Stimulated activated CD4-positive, alpha-beta T cell treated with anti-CD3 and anti-CD28 coated beads, Interleukin-4, amount 100 ng/mL, for 4 hours (primary cell): ENCODE measurements around the gene PCBD1.
A peak's percentile ranks its signal among the peaks of the same experiment; 100 is the strongest.

Source experiments
- DNase-seq, 2 experiments: peaks; one replicate each; pipeline ENCODE4 v3.0.0-alpha.2; 2020

PCBD1 gene

DNA sequence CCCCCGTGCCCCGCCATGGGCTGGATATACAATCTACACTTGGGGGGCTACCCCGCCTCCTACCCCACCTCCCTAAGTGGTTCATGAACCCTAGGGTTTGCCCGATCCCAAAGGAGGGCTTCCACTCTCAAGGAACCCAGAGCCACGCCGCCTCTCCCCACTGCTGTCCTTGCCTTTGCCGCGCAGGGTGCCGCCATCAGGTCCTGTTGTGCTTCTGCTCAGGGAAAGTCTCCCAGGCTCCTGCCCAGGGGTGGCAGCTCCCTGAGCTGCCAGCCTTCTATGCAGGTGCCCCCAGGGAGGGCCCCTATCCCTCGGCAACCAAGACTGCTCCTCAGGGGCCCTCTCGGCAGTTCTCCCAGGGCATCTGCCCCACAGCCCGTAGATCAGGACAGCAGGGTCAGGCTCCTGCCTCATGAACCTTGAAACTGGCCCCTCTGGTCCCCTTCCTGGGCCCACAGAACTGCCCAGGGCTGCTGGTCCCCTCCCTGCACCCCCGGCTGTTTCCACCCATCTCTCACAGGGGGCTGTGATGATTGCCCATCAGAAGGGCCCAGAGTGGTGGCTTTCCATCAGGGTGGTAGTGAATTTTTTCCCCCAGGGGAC lies 13.0 kb upstream of the PCBD1 start:
- no peak for DNase-seq

DNA sequence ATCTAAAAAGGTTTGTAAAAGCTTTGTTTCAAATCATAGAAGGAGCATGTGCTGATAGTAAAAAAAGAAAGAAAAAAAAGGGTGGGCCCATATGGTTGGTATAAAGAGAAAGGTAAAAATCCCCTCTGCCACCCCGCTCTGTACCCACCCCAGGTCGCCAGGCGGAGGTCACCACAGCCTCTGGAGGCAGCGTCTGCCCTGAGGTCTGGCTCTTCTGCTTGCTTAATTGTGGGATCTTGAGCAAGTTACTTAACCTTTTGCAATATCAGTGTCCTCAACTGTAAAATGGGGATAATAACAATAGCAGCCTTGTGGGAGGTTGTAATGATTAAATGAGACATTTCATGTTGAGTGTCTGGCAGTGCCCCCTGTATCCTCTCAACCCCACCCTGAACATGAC lies 10.7 kb upstream of the PCBD1 start:
- no peak for DNase-seq

DNA sequence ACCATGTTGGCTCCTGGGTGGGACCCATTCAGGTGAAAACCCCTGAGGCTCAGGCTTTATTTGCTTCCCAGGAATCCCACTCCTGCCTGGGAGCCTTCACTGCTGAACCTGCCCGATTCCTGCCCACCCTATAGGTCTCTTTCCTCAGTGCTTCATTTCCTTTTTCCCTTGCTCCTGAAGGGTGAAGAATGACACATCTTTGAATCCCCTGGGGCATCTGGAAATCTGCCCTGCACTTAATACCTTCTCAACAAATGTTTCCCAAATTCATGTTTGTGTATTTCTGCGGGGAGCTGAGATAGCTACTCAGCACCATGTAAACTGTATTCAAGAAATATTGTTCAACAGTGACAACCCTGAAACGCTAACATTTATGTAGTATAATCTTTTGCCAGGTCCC lies 10.3 kb upstream of the PCBD1 start:
- no peak for DNase-seq

DNA sequence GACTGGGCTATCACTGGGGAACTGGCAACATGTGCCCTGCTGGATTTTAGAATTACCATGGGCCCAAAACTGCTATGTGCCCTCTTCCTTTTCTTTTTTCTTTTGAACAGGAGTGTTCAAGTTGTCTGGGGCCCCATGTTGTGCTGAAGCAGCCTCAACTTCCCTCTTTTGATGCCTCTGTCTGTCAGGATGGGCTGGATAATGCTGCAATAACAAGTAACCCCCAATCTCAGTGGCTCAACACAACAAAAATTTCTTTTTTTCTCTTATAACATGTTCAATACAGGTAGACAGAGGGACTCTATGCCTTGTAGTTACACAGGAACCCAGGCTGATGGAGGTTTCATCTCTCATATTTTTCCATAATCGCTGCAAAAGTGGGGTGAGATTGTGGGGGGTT lies 8.2 kb upstream of the PCBD1 start:
- DNase-seq = no peak

DNA sequence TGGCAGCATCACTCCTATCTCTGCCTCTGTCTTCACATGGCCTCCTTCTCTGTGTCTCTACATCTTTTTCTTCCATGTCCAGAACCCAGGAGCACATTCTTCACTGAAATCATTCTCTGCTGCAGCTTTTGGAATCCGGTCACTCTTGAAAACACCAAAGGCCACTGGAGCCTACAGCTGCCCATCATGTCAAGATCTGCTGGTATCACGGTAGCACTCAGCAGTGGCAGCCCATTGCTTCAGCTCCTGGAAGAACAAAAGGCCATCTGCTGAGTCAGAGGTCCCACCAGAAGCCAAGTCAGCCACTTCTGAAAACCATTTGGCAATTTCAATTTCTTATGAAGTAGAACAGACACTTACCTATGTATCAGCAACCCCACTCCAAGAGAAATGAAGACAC lies 6.1 kb upstream of the PCBD1 start:
- no peak for DNase-seq

DNA sequence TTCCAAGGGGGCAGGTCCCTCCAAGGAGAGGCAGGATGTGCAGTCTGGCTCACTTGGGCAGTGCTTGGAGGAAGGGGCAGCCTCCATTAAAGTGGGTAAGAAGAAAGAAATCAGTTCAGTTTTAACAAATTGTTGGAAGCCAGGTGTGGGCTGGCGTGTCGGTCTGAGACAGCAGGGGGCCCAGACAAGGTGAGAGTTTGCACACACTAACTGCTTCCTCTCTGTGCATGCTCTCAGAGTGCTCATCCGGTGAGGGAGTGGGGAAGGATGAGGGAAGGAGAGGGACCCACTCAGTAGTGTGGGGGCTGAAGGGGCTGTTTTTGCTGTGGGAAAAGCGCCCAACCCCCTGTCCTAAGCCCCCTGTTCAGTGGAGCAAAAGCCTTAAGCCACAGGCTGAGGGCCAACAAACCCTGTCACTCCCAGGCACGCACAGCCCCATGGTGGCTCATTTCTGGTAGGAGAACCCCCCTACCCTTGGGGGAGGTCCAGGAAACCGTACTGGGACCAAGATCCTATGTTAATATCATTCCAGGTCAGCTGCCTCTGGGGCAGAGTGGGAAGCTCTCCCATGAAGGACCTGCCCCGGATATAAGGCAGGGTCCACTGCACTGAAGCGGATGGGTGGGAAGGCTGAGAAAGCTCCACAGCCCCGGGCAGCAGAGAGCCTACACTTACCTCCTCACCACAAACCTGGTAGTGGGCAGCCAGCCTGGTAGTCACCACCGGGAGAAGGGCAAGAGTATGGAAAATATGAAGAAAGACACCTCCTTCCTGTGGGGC lies 5.1 kb upstream of the PCBD1 start:
- no peak for DNase-seq

DNA sequence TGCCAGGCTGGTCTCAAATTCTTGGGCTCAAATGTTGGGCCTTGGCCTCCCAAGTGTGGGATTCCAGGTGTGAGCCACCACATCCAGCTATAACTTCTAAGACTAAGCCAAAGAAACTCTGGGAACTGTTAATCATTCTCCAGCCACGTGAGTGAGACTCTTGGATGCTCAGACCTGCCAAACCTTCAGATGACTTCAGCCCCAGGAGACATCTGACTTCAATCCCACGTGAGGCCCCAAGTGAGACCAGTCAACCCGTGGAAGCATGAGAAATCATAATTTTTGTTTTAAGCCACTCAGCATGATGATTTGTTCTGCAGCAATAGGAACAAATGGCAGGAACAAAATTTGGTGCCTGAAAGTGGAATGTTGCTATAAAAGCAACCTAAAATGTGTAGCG lies 4.3 kb upstream of the PCBD1 start:
- DNase-seq = no peak

DNA sequence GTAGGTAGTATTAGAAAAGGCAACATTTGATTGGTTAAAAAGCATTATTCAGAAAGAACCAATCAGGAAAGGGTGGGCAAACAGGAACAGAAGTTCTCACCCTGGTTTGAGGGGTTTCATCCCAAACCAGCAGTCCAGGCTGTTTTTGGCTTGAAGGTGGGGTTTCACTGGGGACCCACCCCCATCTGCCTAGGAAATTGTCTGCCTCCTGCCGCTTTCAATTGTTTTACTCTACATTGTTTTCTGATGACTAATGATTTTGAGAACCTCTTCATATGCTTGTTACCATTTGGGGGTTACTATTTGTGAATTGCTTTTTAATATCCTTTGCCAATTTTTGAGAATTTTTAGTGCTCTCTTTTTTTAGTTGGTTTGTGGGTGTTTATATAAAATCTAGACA lies 3.3 kb upstream of the PCBD1 start:
- DNase-seq = no peak

DNA sequence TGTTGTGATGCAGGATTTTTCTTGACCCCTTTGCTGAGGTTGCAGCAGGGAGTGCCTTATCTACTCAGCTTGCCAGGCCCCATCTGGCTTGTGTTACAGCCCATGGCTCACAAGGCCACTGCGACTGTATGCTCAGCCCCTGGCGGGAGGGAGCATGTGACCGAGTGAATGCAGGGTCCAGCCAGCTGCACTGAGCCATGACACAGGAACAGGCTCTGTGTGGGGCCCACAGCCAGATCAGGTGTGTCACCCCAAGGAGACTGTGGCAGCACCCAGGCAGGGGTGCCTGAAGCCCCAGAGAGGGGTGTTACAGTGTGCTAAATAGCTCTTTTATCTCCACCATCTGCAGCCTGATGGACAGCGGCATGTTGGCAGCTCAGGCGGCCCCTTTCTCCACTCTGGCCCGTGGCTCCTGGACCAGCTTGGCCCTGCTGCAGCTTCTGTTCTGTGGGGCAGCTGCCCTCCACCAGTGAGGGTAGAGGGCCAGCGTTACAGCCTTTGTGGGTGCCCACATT lies 2.6 kb upstream of the PCBD1 start:
- no peak for DNase-seq

DNA sequence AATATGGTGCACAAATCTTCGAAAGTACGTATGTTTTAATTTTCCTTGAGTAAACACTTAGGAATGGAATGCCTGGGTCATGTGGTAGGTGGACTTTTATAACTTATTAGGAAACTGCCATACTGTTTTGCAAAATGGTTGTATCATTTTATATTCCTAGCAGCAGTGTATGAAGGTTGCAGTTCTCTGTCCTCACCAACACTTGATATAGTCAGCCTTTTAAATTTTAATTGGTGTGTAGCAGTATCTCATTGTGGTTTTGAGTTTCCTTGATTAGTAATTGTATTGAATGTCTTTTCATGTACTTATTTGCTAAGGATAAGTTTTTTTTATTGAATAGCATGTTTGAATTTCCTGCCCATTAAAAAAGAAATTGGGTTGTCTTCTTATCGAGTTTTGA lies 926 bp upstream of the PCBD1 start:
- DNase-seq = no peak

DNA sequence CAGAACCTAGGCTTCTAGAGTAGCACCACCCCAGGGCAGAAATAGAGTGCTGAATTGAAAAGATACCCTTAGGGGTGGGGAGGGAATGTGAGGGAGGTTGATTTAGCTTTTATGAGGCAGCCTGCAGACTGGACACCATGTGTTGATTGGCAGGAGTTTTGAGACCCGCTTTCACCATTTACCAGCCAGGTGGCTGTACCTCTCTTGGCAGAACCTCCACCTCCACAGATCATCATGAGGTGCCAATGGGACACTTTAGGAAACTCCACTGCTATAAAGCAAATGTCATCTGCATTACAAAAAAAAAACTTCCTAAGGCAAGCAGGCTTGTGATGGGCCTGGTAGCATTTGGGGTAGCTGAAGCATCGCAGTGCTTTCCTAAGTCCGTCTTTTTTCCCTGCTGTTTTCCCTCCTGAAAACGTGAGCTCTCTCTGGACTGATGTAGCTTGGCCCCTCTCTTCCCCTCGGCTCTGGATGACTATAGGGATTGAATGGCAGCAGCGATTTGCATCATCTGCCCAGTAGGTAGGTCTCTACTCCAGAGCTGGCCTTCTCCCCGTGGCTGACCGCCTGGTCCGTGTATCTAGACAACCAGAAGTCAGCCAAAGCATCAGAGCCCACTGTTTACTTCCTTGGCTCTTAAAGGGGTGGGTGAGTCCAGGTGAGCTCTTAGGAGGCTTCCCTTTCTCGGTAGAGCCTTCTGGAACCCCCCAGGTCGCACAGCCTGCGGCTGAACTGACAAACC lies 1.3 kb downstream of the PCBD1 start:
- no peak for DNase-seq

DNA sequence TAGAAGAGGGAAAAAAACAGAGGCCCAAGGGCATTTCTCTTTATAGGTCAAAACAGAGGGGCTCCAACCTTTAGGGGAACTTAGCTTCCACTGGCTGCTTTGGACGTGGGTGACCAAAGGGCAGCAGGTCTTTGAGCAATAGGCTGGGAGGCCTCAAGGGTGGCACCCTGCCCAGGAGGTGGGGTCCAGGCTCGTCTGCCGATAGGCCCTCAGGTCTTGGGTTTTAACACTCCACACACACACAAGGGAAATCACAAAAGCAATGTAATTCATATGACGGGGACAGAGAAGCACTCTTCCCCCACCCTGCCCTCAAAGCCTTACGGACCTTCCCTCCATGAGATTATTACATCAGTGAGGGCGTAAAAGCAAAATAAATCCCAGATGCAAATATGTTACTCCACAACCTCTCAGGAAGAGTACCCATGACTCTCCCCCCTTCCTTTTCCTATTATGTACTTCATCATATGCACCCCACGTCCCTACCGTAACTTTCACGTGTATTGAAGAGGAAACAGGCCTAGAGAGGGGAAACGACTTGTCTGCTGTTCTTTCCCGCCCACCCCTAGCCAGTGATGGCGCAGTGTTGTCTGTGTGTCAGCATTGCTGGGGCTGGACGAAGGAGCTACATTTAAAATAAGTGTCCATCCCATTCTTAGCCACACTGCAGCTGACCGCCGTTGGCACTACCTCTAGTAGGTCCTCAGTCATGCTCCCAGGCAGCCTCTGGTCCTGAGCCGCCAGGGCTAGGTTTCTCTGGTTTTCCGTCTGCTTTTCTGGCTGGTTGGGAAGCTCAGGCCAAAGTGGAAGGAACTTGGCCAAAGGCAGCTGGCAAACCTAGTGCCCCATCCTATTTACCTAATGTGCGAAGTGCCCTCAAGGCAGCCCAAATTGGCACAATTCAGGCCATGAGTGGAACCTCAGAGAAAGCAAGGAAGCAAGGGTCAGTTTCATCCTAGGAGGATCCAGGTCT lies 2.1 kb downstream of the PCBD1 start:
- no peak for DNase-seq

DNA sequence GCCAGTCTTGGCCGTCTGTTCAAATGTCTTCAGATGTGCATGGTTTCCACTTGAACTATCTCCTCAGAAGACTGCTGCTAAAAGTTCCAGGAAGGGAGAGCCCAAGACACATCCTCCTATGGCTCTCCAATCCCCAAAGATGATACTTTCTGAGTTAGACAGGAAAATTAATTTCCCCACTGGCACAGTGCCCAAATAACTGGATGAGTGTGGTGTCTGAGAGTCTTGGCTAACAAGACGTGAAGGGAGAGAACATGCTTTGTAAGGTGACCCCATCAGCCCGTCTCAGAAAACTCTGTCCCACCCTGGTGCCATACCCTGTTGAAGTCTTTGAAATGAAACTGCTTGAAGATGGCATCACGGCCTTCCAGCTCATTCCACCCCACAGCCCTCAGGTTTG lies 2.9 kb downstream of the PCBD1 start:
- no peak for DNase-seq

DNA sequence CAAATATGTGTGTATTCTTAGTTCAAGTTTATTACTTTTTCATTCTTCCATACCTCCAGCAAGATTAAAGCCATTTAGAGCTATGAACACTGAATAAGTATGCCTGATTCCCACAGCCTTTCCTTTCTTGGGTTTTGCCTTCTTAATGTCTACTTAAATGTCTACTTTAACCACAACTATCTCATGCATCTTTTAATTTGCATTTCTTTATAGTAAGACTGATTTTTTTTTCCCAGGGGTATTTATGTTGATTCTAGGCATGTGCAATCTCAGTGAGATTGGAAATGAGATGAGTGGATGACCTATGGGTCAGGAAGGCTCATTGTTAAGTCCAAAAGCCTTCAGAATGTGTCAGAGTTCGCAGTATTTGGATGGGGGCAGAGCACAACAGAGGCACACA lies 3.6 kb downstream of the PCBD1 start:
- no peak for DNase-seq

DNA sequence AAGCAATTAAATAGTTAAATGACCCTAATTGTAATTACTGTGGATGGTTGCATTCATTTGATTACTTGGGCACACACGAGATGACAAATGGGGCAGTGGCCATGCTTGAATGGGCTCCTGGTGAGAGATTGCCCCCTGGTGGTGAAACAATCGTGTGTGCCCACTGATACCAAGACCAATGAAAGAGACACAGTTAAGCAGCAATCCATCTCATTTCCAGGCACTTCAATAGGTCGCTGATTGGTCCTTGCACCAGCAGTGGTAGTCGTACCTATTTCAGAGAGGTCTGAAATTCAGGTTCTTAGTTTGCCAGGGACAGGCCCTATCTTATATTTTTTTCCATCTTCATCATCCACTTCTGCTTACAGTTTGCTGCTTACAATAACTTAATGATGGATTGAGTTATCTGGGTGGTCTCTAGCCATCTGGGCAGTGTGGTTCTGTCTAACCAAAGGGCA lies 8.3 kb downstream of the PCBD1 start:
- peak; percentile 61 to 68 for DNase-seq

DNA sequence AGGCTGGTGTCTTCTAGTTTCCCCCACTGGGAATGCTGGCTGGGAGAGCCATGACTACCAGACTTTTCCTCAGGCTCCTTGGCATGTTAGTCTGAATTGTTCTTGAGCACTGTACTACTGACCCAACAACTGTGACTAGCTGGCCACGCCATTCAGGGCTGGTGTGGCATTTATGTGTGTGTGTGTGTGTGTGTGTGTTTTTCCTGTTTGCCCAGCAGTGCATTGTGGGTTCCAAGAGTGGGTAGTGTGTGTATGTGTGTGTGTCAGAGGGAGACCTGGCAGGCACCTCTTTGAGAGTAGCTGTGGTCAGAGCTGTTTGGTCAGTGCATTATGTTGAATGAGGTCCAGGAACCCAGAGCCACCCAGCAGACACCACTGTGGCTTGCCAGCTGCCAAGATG lies 9.2 kb downstream of the PCBD1 start:
- no peak for DNase-seq

DNA sequence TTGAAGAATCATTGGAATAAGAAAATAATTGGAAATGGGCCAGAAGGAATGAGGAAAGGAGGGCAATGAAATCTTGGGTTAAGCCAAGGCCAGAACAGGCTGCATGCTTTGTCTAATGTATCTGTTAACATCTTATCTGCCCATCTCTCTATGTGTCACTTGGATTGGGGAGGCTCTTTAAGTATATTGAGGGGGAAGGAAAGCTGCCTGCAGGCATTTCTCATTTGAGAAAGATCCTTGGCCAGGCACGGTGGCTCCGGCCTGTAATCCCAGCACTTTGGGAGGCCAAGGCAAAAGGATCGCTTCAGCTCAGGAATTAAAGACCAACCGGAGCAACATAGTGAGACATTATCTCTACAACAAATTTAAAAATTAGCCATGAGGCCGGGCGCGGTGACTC lies 14.3 kb downstream of the PCBD1 start:
- DNase-seq = no peak

DNA sequence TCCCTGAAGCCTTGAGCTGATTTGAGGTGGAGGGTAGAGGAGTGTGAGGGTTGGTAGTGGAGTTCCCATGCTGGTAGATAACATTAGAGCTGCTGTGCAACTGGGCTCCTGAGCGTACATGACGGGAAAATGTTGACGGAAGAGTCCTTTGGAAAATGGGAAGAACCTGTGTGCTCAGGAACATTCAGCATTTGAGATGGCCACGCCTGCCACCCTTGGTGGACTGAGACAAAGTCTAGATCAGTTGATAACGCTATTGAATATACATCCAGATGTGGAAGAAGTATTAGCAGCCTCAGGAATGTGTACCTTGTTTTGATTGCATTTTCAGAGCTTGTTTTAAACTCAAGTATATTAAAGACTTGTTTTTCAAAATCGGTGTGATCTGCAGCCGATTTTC lies 16.1 kb downstream of the PCBD1 start:
- no peak for DNase-seq

DNA sequence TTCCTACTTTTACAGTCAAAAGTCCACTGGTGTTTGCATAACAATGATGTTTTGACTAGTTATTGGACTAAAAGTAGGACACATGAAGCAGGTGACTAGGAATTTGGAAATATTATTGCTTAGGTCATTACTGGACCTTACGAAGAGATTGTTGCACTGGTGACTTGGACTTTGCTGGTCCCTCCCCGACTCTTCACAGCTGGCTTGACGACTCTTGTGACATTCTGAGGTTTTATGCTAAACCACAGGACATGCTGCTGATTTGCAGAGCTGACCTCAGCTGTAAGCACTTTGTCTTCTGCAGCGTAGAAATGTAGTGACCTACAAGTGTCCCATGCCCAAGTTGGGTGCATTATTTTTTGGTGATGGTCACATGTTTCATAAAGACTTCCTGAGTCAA lies 21.9 kb downstream of the PCBD1 start:
- DNase-seq = no peak

DNA sequence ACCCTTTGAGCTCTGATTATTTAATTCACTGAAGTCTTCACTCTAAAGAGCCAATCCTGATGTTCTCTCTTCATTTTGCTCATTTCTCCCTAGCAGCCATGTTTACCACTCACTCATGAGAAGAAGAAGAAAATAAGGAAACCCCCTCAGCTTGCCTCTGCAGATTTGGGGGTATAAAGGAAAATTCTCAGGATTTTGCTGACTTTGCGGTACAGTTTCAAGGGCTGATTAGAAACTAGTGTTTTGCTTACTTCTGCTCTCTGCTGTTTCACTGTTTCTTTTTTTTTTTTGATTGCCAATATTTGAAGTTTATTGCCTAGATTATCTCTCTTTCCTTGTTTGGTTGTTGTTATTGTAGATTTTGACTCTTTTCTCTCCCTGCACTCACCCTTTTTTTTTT lies 23.4 kb downstream of the PCBD1 start:
- DNase-seq = no peak

DNA sequence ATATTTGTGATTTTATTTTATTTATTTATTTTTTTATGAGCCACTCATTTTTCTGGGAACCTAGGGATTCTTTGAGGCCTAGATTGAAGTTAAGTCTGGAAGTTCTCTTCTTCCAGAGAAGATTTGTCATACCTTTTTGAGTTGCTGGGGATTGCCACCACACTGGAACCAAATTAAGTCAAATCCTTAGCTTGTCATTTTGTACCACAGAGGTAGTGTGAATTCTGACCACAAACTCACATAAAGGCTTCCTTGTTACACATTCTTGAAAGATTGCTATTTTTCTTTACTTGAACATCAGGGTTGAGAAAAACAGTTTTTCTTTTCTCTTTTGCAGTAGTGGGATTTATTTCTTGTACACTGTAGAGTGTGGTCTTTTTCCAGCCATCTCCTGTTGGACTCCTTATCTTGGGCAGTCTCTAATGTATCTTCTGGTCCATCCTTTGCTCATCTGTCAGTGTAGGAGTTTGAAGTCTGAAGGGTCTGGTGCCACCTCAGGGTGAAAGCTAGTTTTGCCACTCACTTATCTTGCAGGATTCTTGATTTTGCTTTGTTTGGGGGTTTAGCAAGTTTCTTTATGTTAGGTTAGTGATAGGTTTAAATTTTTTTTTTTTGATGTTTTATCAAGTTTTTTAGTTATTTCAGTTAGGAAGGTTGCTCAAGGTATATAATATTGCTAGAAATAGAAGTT lies 24.8 kb downstream of the PCBD1 start:
- no peak for DNase-seq
